ENCODE measurements around the gene TDRD7.

The TDRD7 gene

GRCh38 chr9:97529363-97530076, 117.6 kb downstream of the TDRD7 start:
- DNase-seq (ENCODE audit: low read depth), result peak; percentile 77

GRCh38 chr9:97531888-97532376, 120.0 kb downstream of the TDRD7 start:
- DNase-seq (ENCODE audit: low read depth), result no peak

GRCh38 chr9:97534185-97534584, 122.3 kb downstream of the TDRD7 start:
- no peak for DNase-seq (ENCODE audit: low read depth)

GRCh38 chr9:97534961-97535594, 123.2 kb downstream of the TDRD7 start:
- no peak for DNase-seq (ENCODE audit: low read depth)

- no peak for DNase-seq (ENCODE audit: low read depth)
Measured at GRCh38 chr9:97535771-97536170, 123.9 kb downstream of the TDRD7 start.

- DNase-seq (ENCODE audit: low read depth), result no peak
Measured at GRCh38 chr9:97536480-97536879, 124.6 kb downstream of the TDRD7 start.

- no peak for DNase-seq (ENCODE audit: low read depth)
Measured at GRCh38 chr9:97543561-97543960, 131.7 kb downstream of the TDRD7 start.

- DNase-seq (ENCODE audit: low read depth), result no peak
Measured at GRCh38 chr9:97545486-97545885, 133.6 kb downstream of the TDRD7 start.

All from ELR (cell line).